ENCODE measurements around the gene PET117.
"Not testable (repeated sequence)": the region's sequence is repeated elsewhere in the genome, so short reads cannot be mapped to it uniquely, and the experiment has no call there.

PET117 gene

DNA sequence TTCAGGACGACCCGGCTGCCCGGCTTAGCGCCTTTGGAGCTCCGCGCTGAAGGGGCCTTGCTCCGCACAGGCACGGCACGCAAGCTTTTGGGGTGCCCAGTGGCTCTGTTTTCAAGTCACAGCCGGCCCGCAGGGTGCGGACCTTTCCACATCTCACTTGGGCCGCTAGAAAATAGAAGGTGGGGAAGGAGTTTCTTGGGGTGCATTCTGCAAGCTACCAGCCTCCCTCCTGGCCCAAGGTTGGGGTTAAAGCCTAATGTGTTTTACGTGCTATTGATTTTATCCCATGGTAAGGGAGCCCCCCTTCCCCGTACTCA is 561 bp downstream of the PET117 start:
- peak; percentile 53 for ATAC-seq
- H3K27me3 Mint-ChIP-seq: no peaks in the 10 kb centered on the region
- H3K4me1 Mint-ChIP-seq: peaks cover 29% of the 10 kb centered on the region
- no peak for DNase-seq
- peak overlapping the region; percentile 59 to 68 for H3K27ac Mint-ChIP-seq
- H3K9me3 Mint-ChIP-seq: no peaks in the 10 kb centered on the region
- H3K4me3 Mint-ChIP-seq: peak overlapping the region; percentile 65 to 78

GRCh38 chr20:18138639-18139583 is 1.2 kb downstream of the PET117 start:
- H3K27me3 Mint-ChIP-seq: no peaks in the 10 kb centered on the region
- H3K4me3 Mint-ChIP-seq: peak overlapping the region; percentile 65 to 78
- H3K9me3 Mint-ChIP-seq: no peaks in the 10 kb centered on the region
- peaks cover 29% of the 10 kb centered on the region for H3K4me1 Mint-ChIP-seq
- DNase-seq (no peak), ATAC-seq (no peak)
- peak overlapping the region; percentile 59 to 68 for H3K27ac Mint-ChIP-seq

GRCh38 chr20:18139832-18140231 is 2.2 kb downstream of the PET117 start:
- DNase-seq (no peak), ATAC-seq (no peak)
- peaks cover 36% of the 10 kb centered on the region for H3K4me1 Mint-ChIP-seq
- no peaks in the 10 kb centered on the region for H3K27me3 Mint-ChIP-seq
- no peaks in the 10 kb centered on the region for H3K9me3 Mint-ChIP-seq
- H3K4me3 Mint-ChIP-seq: peak overlapping the region; percentile 65 to 78
- peak overlapping the region in 1 of 2 donors; percentile 72 for H3K27ac Mint-ChIP-seq

GRCh38 chr20:18144541-18145099 is 7.0 kb downstream of the PET117 start:
- no peaks in the 10 kb centered on the region for H3K9me3 Mint-ChIP-seq
- no peak overlapping the region for H3K27ac Mint-ChIP-seq
- H3K4me1 Mint-ChIP-seq: peaks cover 25% of the 10 kb centered on the region
- no peak overlapping the region for H3K4me3 Mint-ChIP-seq
- no peaks in the 10 kb centered on the region for H3K27me3 Mint-ChIP-seq
- ATAC-seq: no peak
- DNase-seq: no peak

DNA sequence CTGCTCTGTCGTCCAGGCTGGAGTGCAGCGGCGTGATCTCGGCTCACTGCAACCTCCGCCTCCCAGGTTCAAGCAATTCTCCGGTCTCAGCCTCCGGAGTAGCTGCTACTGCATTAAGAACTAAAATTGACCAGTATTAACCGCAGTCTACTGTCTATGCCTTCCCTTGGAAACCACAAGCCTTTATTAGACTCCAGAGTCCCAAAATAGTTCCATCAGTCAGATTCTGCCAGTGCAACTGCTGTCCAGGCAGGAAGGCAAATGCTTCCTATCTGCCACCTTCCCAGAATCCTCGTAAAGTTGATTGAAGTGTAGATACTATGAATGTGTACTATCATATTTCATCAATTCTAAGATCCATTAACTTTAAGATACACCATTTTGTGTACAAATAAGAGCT is 16.7 kb downstream of the PET117 start:
- H3K27me3 Mint-ChIP-seq: no peaks in the 10 kb centered on the region
- no peaks in the 10 kb centered on the region for H3K9me3 Mint-ChIP-seq
- no peak overlapping the region for H3K4me3 Mint-ChIP-seq
- no peak for DNase-seq
- no peak for ATAC-seq
- H3K4me1 Mint-ChIP-seq: no peaks in the 10 kb centered on the region
- H3K27ac Mint-ChIP-seq: peak overlapping the region in 1 of 2 donors; percentile 71

GRCh38 chr20:18156045-18156444 is 18.4 kb downstream of the PET117 start:
- Mint-ChIP-seq H3K4me1 (no peaks in the 10 kb centered on the region), H3K4me3 (no peak overlapping the region), H3K27ac (no peak overlapping the region), H3K27me3 (no peaks in the 10 kb centered on the region), H3K9me3 (no peaks in the 10 kb centered on the region)
- no peak for DNase-seq
- ATAC-seq: no peak

DNA sequence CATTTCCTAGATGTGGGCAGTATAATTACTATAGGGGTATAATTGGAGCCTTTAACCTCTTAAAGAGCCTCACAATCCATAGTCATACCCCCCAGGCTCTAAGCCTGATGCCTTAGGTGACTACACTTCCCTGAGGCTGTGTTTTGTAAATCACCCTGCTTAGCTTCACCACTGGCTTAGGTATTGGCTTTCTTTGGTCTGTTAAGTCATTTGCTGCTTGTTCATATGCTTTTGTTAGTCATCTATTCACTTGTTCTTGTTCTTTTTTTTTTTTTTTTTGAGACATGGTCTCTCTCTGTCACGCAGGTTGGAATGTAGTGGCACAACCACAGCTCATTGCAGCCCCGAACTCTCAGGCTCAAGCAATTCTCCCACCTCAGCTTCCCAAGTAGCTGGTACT is 26.7 kb downstream of the PET117 start:
- Mint-ChIP-seq H3K27ac (peak overlapping the region in 1 of 2 donors; percentile 60), H3K27me3 (no peaks in the 10 kb centered on the region), H3K9me3 (no peaks in the 10 kb centered on the region), H3K4me3 (no peak overlapping the region), H3K4me1 (peaks cover 46% of the 10 kb centered on the region)
- DNase-seq (no peak), ATAC-seq (no peak)

- Mint-ChIP-seq H3K27ac (peak overlapping the region in 1 of 2 donors; percentile 49), H3K9me3 (no peaks in the 10 kb centered on the region), H3K4me1 (peaks cover 49% of the 10 kb centered on the region), H3K4me3 (peak overlapping the region in 1 of 2 donors; percentile 25), H3K27me3 (no peaks in the 10 kb centered on the region)
- no peak for ATAC-seq
- DNase-seq: no peak
These were observed 27.9 kb downstream of the PET117 start for GRCh38 chr20:18165553-18165952.

GRCh38 chr20:18166241-18166881 is 28.7 kb downstream of the PET117 start:
- DNase-seq (no peak), ATAC-seq (no peak)
- no peak overlapping the region for H3K4me3 Mint-ChIP-seq
- H3K27ac Mint-ChIP-seq: no peak overlapping the region
- peaks cover 49% of the 10 kb centered on the region for H3K4me1 Mint-ChIP-seq
- H3K27me3 Mint-ChIP-seq: no peaks in the 10 kb centered on the region
- no peaks in the 10 kb centered on the region for H3K9me3 Mint-ChIP-seq

GRCh38 chr20:18166950-18167349 is 29.3 kb downstream of the PET117 start:
- no peaks in the 10 kb centered on the region for H3K9me3 Mint-ChIP-seq
- no peak for ATAC-seq
- no peak for DNase-seq
- peak overlapping the region in 1 of 2 donors; percentile 9 for H3K27ac Mint-ChIP-seq
- H3K4me1 Mint-ChIP-seq: peaks cover 49% of the 10 kb centered on the region
- H3K4me3 Mint-ChIP-seq: no peak overlapping the region
- H3K27me3 Mint-ChIP-seq: no peaks in the 10 kb centered on the region

DNA sequence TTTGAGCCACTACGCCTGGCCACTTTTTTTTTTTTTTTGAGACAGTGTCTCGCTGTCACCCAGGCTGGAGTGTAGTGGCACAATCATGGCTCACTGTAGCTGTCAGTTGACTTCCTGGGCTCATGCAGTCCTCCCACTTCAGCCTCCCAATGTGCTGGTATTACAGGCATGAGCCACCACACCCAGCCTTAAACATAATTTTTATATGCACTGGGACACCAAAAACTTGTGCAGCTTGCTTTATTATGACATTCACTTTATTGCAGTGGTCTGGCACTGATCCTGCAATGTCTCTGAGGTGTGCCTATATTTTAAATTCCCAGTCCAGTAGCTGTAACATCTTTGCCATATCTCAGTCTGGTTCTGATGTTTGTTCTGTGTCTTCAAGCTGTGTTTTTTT is 34.7 kb downstream of the PET117 start:
- Mint-ChIP-seq H3K4me1 (peaks cover 28% of the 10 kb centered on the region), H3K27ac (no peak overlapping the region), H3K9me3 (no peaks in the 10 kb centered on the region), H3K27me3 (no peaks in the 10 kb centered on the region), H3K4me3 (no peak overlapping the region)
- no peak for ATAC-seq
- DNase-seq: no peak

DNA sequence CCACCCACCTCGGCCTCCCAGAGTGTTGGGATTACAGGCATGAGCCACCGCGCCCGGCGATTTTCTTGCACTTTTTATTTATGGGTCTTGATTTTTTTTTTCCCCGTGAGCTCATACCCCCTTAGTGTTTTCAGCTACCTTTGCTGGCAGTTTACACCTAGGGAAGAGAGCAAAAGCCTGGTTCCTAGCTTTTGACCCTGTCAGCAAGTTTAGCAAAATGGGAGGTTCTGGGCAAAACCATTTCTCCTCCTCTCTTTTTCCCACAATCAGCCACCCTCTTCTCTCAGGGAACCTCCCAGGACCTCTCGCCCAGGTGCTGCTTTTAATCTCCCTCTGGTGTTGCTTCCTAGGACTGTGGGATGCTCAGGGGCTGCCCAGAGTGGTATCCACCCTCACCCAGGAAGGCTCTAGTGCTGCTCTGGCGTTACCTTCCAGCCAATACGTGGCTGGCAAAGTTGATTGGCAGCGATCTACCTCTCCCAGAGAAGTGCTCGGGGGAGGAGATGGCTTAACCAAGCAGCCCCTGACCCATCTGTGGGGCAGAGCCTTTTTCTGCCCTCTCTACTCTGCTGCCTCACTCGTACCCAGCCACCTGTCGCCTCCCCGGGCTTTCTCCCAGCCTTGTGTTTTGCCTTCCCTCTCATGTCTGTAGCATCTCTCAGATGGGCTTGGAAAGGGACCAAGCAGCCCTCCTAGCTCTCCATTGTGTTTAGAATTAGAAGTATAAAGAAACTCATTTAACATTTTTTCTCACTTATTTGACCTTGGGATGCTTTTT is 37.4 kb downstream of the PET117 start:
- Mint-ChIP-seq H3K27ac (no peak overlapping the region), H3K9me3 (peaks cover 2 to 10% of the 10 kb centered on the region in 2 donors), H3K27me3 (no peaks in the 10 kb centered on the region), H3K4me3 (no peak overlapping the region), H3K4me1 (peaks cover 11% of the 10 kb centered on the region)
- ATAC-seq: no peak
- DNase-seq: no peak

DNA sequence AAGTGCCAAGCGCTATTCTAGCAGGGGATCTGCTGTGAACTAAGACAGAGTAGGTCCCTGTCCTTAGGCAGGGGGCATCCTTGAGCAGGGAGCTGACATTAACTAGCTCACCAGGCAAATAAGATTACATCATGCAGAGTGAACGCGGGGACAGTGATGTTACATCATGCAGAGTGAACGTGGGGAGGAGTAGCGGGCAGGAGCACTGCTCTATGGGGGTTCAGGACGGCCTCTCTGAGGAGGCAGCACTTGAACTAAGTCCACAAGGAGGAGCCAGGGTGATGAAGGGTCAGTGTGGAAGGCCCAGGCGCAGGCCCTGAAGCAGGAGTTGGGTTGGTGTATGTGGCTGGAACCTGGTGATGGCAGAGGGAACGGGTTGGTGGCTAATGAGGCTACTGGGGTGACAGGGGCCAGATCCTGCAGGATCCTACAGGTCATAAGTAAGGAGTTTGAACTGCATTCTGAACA is 38.7 kb downstream of the PET117 start:
- Mint-ChIP-seq H3K9me3 (peaks cover 9 to 15% of the 10 kb centered on the region in 2 donors), H3K4me3 (no peak overlapping the region), H3K4me1 (peaks cover 11% of the 10 kb centered on the region), H3K27ac (peak overlapping the region; percentile 32 to 49), H3K27me3 (no peaks in the 10 kb centered on the region)
- DNase-seq: no peak
- ATAC-seq: no peak

DNA sequence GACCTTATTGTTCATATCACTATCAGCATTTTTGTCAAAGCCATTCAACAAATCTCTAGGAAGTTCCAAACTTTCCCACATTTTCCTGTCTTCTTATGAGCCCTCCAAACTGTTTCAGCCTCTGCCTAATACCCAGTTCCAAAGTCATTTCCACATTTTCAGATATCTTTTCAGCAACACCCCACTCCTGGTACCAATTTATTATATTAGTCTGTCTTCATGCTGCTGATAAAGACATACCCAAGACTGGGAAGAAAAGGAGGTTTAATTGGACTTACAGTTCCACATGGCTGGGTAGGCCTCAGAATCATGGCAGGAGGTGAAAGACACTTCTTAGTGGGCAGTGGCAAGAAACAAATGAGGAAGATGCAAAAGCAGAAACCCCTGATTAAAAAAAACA is 42.7 kb downstream of the PET117 start:
- not testable (repeated sequence) for ATAC-seq, H3K4me1 Mint-ChIP-seq, H3K4me3 Mint-ChIP-seq, DNase-seq, H3K27ac Mint-ChIP-seq, H3K27me3 Mint-ChIP-seq
- peaks cover 9 to 15% of the 10 kb centered on the region in 2 donors for H3K9me3 Mint-ChIP-seq

DNA sequence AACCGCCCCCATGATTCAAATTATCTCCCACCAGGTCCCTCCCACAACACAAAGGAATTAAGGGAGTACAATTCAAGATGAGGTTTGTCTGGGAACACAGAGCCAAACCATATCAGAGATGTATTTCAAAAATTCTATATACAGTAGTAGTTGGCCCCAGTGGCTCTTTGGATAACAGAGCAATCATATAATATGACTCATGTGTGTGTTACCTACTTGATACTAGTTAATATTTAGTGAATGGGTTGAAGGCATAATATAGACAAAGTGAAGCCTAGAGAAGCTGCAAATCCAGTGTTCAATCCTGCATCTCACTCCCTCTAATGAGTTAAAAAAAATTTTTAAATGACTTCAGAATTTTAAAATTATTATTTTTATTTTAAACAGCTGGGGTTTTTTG is 43.2 kb downstream of the PET117 start:
- no peak for DNase-seq
- H3K9me3 Mint-ChIP-seq: peaks cover 9 to 15% of the 10 kb centered on the region in 2 donors
- no peak overlapping the region for H3K27ac Mint-ChIP-seq
- no peak overlapping the region for H3K4me3 Mint-ChIP-seq
- H3K4me1 Mint-ChIP-seq: peaks cover 5% of the 10 kb centered on the region
- ATAC-seq: no peak
- H3K27me3 Mint-ChIP-seq: no peaks in the 10 kb centered on the region
